ENCODE results near the gene COBL. TPM values are rescaled to one million over a fixed set of nuclear protein-coding genes. Genes with fewer than 3 reads are reported as not detected.

COBL gene
- total and polyA plus RNA-seq, 2 of the 4 experiments (the other 2 are of a cell fraction) = under 0.01 TPM; not detected in 1

DNA sequence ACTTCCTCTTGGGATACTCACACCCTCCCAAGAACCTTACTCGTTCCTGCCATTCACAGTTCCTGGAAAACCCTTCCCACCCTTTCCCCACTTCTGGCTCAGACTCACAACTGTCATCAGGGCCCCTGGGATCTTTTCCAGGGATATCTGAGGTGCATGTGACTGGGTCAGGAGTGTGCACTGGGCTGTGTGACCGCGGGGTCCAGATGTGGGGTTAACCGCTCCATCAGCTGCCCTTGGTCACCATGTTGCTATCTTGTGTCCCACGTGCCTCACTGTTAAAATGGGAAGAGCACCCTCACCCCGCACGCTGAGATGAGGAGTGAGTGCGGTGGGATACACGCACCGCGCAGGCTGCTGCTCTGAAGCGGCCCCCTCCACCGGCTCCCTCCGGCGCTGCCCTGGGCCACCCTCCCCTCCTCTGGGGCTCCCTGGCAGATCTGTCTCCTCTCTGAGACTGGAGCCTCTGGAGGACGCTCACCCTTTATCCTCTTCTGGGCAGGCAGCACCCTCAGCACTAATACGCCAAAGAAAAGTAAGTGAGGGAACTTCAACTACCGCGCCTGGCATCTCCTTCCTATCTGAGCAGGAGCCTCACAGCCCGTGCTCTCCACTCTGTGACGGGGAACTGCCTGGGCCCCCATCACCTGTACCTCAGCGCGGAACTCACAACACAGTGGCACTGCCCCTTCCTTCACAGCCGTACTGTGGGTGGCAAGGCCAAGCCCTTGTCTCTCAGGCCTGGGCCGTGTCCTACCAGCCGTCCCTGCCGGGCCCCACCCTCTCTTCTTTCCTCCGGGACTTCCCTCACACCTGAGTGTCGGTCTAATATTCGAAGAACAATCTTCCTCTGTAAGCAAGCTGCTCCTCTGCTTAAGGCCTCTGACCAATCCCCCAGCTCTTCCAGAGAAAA, 15.6 kb downstream of the COBL start (continued):
- TF ChIP-seq, protein P1, sequence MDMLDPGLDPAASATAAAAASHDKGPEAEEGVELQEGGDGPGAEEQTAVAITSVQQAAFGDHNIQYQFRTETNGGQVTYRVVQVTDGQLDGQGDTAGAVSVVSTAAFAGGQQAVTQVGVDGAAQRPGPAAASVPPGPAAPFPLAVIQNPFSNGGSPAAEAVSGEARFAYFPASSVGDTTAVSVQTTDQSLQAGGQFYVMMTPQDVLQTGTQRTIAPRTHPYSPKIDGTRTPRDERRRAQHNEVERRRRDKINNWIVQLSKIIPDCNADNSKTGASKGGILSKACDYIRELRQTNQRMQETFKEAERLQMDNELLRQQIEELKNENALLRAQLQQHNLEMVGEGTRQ (IDR thresholded peaks at IDR 0.05; ENCODE audit: low read depth, low read length) = no peak

GRCh38 chr7:51299391-51300133, 17.0 kb downstream of the COBL start:
- Histone ChIP-seq H3K18ac (ENCODE audit: low read depth, low read length) (no peak overlapping the region), H3K9me1 (ENCODE audit: insufficient read depth, low read length) (no peaks in the 10 kb centered on the region), H2AFZ (replicated peaks; ENCODE audit: low read length, poor library complexity) (no peak overlapping the region), H3K23ac (ENCODE audit: low read depth, low read length) (no peak overlapping the region), H3K4me3 (ENCODE audit: insufficient read depth, low read depth, low read length) (no peak overlapping the region), H3K79me1 (ENCODE audit: low read depth in 1 of 2, low read length in 2 of 2) (no peaks in the 10 kb centered on the region), H2AK9ac (replicated peaks; ENCODE audit: low read depth, low read length, poor library complexity) (no peak overlapping the region), H3K9ac (ENCODE audit: low read depth, low read length) (no peak overlapping the region), H4K5ac (ENCODE audit: low read depth, low read length) (no peak overlapping the region), H3K56ac (ENCODE audit: extremely low read depth, insufficient read depth, low read length) (no peak overlapping the region), H3K36me3 (ENCODE audit: control insufficient read depth, insufficient read depth, low read length) (no peaks in the 10 kb centered on the region), H3K27ac (ENCODE audit: insufficient read depth, low read length) (no peak overlapping the region), H2AK5ac (ENCODE audit: low read depth, low read length) (no peak overlapping the region), H3K14ac (replicated peaks; ENCODE audit: low read depth, low read length) (no peak overlapping the region), H4K8ac (ENCODE audit: low read depth in 2 of 2, low read length in 2 of 2) (no peak overlapping the region), H2BK20ac (ENCODE audit: low read depth, low read length) (no peak overlapping the region), H2BK15ac (ENCODE audit: low read depth, low read length) (no peak overlapping the region), H2BK120ac (ENCODE audit: low read depth, low read length) (no peak overlapping the region), H3K4ac (ENCODE audit: low read depth, low read length) (no peak overlapping the region), H3K27me3 (ENCODE audit: control insufficient read depth, insufficient read depth, low read length) (no peaks in the 10 kb centered on the region), H4K91ac (ENCODE audit: insufficient read depth, low read depth, low read length) (no peak overlapping the region), H2BK5ac (ENCODE audit: low read depth, low read length, poor library complexity, severe bottlenecking) (no peak overlapping the region), H3K9me3 (ENCODE audit: control insufficient read depth, insufficient read depth, low read length) (no peaks in the 10 kb centered on the region), H3K4me1 (ENCODE audit: control insufficient read depth, insufficient read depth, low read length) (no peaks in the 10 kb centered on the region), H3K4me2 (ENCODE audit: low read depth, low read length) (no peak overlapping the region), H4K20me1 (ENCODE audit: insufficient read depth, low read length) (no peaks in the 10 kb centered on the region)
- TF ChIP-seq, protein P2, sequence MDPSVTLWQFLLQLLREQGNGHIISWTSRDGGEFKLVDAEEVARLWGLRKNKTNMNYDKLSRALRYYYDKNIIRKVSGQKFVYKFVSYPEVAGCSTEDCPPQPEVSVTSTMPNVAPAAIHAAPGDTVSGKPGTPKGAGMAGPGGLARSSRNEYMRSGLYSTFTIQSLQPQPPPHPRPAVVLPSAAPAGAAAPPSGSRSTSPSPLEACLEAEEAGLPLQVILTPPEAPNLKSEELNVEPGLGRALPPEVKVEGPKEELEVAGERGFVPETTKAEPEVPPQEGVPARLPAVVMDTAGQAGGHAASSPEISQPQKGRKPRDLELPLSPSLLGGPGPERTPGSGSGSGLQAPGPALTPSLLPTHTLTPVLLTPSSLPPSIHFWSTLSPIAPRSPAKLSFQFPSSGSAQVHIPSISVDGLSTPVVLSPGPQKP (IDR thresholded peaks at IDR 0.05; ENCODE audit: borderline replicate concordance, low read depth, low read length) = no peak
- no peak for TF ChIP-seq MXI1 (IDR thresholded peaks at IDR 0.05; ENCODE audit: borderline replicate concordance, low read depth, low read length)
- TF ChIP-seq, protein P1 (IDR thresholded peaks at IDR 0.05; ENCODE audit: low read depth, low read length) = no peak
- ATAC-seq (ENCODE audit: low read depth) (no peak), DNase-seq (no peak)
- intact Hi-C loops (cut with micrococcal nuclease) = no loop called here
- 80% methylated on average over 1 of the region's 5 CpGs; no CpG with 5 or more reads in 1 of the 2 experiments for WGBS, 2 experiments (ENCODE audit: extremely low coverage in 2 of 2, insufficient read length in 1 of 2)
- POLR2A ChIA-PET (ENCODE audit: unreplicated experiment) = no interaction called here
- no TSS peak for BruUV-seq (replicated peaks)
- dilution Hi-C loops (cut with HindIII; ENCODE audit: low sequenced_read_pairs, unreplicated experiment) = no loop called here
- CTCF ChIA-PET = no interaction called here
- in situ Hi-C loops (cut with MboI; ENCODE audit: low sequenced_read_pairs) = no loop called here

All from IMR-90 (cell line).